A673 (cell line): ENCODE data around the gene HBG2. TPM values are rescaled to one million over a fixed set of nuclear protein-coding genes. Genes with fewer than 3 reads are reported as not detected.

Source experiments
- BruUV-seq: library from RNA; stranded (reverse); fragments of 400-500 nt; replicated peaks from 2 replicates; lab custom pipeline; 2021; lab: Mats Ljungman, UMichigan
- CTCF ChIA-PET: fragments of 300-600 bp; sonication (Branson Sonifier 250); formaldehyde crosslinking; loops from one replicate; lab custom pipeline; 2022; ENCODE audit warnings: antibody characterized with exemption; lab: Charles Lee
- POLR2A ChIA-PET: fragments of 300-600 bp; sonication (Branson Sonifier 250); formaldehyde crosslinking; loops from one replicate; lab custom pipeline; 2022; ENCODE audit warnings: antibody characterized with exemption; ENCODE audit not compliant: low non-redundant PET; lab: Charles Lee
- DNase-seq: peaks from one replicate; pipeline ENCODE4 v3.0.0-alpha.2; 2015; ENCODE audit warnings: low spot score
- H3K27ac ChIP-seq: fragments of 200-600 bp; sonication (generic); 2 replicates; pipeline ENCODE4 v1.5.1; 2016; ENCODE audit warnings: mixed run types, low read depth, mild to moderate bottlenecking, mixed read lengths, antibody characterized with exemption, low read length; ENCODE audit not compliant: poor library complexity, severe bottlenecking
- H3K27me3 ChIP-seq: fragments of 200-600 bp; sonication (generic); replicated peaks from 2 replicates; pipeline ENCODE4 v1.6.1; 2017; ENCODE audit warnings: mixed run types, low read depth, mild to moderate bottlenecking, mixed read lengths, antibody characterized with exemption, low read length; ENCODE audit not compliant: insufficient read depth, poor library complexity
- H3K36me3 ChIP-seq: fragments of 200-600 bp; sonication (generic); 2 replicates; pipeline ENCODE4 v1.6.1; 2016; ENCODE audit warnings: mixed run types, mild to moderate bottlenecking, mixed read lengths, antibody characterized with exemption, low read length; ENCODE audit not compliant: insufficient read depth, poor library complexity, severe bottlenecking
- H3K4me1 ChIP-seq: fragments of 200-600 bp; sonication (generic); 2 replicates; pipeline ENCODE4 v1.6.1; 2017; ENCODE audit warnings: mixed run types, mild to moderate bottlenecking, mixed read lengths, antibody characterized with exemption, low read length; ENCODE audit not compliant: insufficient read depth, poor library complexity, severe bottlenecking
- H3K4me3 ChIP-seq: fragments of 200-600 bp; sonication (generic); 2 replicates; pipeline ENCODE4 v1.5.1; 2016; ENCODE audit warnings: low read depth, mixed run types, mild to moderate bottlenecking, mixed read lengths, low read length; ENCODE audit not compliant: poor library complexity, severe bottlenecking
- H3K9me3 ChIP-seq: fragments of 200-600 bp; sonication (generic); 2 replicates; pipeline ENCODE4 v1.6.1; 2016; ENCODE audit warnings: mixed run types, low read depth, mild to moderate bottlenecking, mixed read lengths, antibody characterized with exemption, low read length; ENCODE audit not compliant: poor library complexity, severe bottlenecking
- CTCF ChIP-seq: fragments of 300-800, 200-600 bp; sonication (generic); conservative IDR thresholded peaks from 2 replicates; pipeline ENCODE4 v1.5.1; 2017; ENCODE audit warnings: low read depth, mild to moderate bottlenecking, antibody characterized with exemption, low read length, moderate library complexity, mixed read lengths
- EZH2 ChIP-seq: fragments of 200-600 bp; sonication (generic); IDR thresholded peaks from 2 replicates; pipeline ENCODE4 v1.6.1; 2017; ENCODE audit warnings: borderline replicate concordance, low read depth, mild to moderate bottlenecking, mixed read lengths, antibody characterized with exemption, low read length; ENCODE audit not compliant: poor library complexity, severe bottlenecking
- intact Hi-C: fragments of 100-400 bp; cut with micrococcal nuclease; formaldehyde crosslinking; loops from one replicate; pipeline ENCODE4 v1.10.0; 2022; ENCODE audit not compliant: unreplicated experiment
- total RNA-seq: library from RNA; stranded (reverse); gene quantifications from 2 replicates; pipeline ENCODE4 v1.2.3, GENCODE V29; 2021

Gene HBG2
- total RNA-seq, 1 experiment from 2014 or later: not detected

- TF ChIP-seq CTCF (no peak), EZH2 (no peak)
- intact Hi-C loops: no loop called here
- CTCF ChIA-PET: no interaction called here
- POLR2A ChIA-PET: no interaction called here
- no peak for DNase-seq
- Histone ChIP-seq H3K4me3 (no peak overlapping the region), H3K4me1 (no peaks in the 10 kb centered on the region), H3K36me3 (no peaks in the 10 kb centered on the region), H3K9me3 (no peaks in the 10 kb centered on the region), H3K27ac (no peak overlapping the region), H3K27me3 (no peaks in the 10 kb centered on the region)
- no TSS peak for BruUV-seq
Measured at GRCh38 chr11:5225480-5225871, 29.1 kb downstream of the HBG2 start.

GRCh38 chr11:5224538-5225479, 29.8 kb downstream of the HBG2 start:
- intact Hi-C loops: no loop called here
- POLR2A ChIA-PET: no interaction called here
- H3K36me3 ChIP-seq: no peaks in the 10 kb centered on the region
- no peaks in the 10 kb centered on the region for H3K4me1 ChIP-seq
- no TSS peak for BruUV-seq
- H3K27me3 ChIP-seq: no peaks in the 10 kb centered on the region
- H3K9me3 ChIP-seq: no peaks in the 10 kb centered on the region
- CTCF ChIA-PET: no interaction called here
- H3K4me3 ChIP-seq: no peak overlapping the region
- no peak overlapping the region for H3K27ac ChIP-seq
- DNase-seq: no peak
- TF ChIP-seq CTCF: no peak
- no peak for TF ChIP-seq EZH2

GRCh38 chr11:5223686-5224085, 30.9 kb downstream of the HBG2 start:
- CTCF ChIA-PET: no interaction called here
- BruUV-seq: no TSS peak
- H3K27me3 ChIP-seq: no peaks in the 10 kb centered on the region
- no peaks in the 10 kb centered on the region for H3K4me1 ChIP-seq
- no peaks in the 10 kb centered on the region for H3K36me3 ChIP-seq
- POLR2A ChIA-PET: no interaction called here
- no peak overlapping the region for H3K4me3 ChIP-seq
- no peak overlapping the region for H3K27ac ChIP-seq
- DNase-seq: no peak
- no peak for TF ChIP-seq CTCF
- intact Hi-C loops: no loop called here
- no peaks in the 10 kb centered on the region for H3K9me3 ChIP-seq
